Kidney capillary endothelial cell (primary cell): ENCODE data around the gene GPR61.

Experiments used
- DNase-seq: peaks from one replicate; pipeline ENCODE4 v3.0.0-alpha.2; 2018; ENCODE audit warnings: low spot score

GPR61 gene

DNA sequence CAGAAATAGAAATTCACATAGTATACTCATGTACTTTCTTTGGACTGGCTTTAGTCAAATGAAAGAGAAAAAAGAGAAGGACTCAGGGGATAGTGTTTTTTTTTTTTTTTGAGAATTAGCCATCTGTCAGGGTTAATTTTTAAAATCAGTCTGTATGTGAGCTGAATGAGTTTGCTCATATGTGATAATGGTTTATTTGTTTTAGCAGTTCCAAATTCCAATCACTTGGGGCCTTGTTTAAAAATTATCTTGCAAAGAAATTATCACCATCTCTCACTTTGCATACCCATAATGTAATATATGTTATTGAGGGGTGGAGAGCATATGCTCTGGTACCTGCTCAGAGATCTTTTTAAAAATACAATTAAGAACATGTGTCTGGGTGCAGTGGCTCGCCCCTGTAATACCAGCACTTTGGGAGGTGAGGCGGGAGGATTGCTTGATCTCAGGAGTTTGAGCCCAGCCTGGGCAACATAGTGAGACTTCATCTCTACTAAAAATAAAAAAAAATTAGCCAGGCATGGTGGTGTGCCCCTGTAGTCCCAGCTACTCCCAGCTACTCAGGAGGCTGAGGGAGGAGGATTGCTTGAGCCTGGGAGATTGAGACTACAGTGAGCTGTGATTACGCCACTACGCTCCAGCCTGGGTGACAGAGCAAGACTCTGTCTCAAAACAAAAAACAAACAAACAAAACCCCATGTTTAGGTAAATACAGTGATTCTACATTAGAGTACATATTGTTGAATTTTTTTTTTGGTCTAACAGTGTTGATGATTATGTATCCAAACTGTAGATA lies 28.4 kb downstream of the GPR61 start:
- DNase-seq, result no peak

- no peak for DNase-seq
Observed at GRCh38 chr1:109569323-109569722, 29.7 kb downstream of the GPR61 start.

GRCh38 chr1:109570414-109570813 lies 30.7 kb downstream of the GPR61 start:
- DNase-seq, result no peak

- no peak for DNase-seq
Observed at GRCh38 chr1:109573785-109574184, 34.1 kb downstream of the GPR61 start.

DNA sequence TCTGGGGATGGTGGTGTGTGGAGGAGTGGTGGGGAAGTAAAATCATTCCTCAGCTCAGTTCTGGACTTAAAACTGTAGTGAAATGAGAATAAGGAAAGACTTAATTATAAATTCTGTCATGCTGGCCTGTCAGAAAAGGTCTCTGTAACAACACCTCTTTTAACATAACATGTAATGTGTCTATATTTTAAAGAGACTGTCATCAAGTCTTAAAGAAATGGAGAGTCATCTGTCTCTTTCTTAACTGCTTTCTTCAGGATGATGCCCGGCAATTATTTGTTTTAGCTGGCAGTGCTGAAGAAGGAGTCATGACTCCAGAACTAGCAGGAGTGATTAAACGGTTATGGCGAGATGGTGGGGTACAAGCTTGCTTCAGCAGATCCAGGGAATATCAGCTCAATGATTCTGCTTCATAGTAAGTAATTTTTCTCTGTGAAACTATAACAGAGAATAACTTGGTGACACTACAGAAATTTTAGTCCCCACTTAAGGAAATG lies 39.3 kb downstream of the GPR61 start:
- DNase-seq, result no peak

DNA sequence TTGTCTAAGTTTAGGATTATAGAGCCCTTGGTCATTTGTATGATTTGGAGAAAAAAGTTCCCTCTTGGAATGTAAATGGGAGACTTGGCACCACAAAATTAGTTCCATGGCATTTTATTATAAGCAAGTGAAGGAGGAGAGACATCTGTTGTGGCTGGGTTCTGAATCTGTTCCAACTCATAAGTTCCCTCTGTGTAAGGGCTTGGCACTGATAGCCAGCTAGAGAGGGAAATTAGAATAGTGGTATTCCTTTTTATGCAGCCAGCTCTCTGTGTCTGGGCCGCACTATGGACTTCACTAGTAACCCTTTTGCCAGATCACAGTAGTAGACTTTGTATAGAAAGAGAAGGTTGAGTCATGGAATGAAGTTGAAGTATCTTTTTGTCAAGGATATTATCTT lies 39.8 kb downstream of the GPR61 start:
- no peak for DNase-seq

DNA sequence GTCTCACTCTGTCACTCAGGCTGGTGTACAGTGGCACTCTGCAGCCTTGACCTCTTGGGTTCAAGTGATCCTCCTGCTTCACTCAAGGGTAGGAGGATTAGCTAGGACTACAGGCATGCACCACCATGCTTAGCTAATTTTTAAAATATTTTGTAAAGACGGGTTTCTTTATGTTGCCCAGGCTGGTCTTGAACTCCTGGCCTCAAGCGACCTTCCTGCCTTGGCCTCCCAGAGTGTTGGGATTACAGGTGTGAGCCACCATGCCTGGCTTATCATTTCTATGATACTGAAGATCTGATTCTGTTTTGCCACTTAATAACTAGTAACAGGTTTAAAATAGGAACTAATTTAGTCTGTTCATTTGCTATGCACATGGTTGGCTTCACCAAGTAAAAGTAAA lies 42.3 kb downstream of the GPR61 start:
- DNase-seq, result no peak

DNA sequence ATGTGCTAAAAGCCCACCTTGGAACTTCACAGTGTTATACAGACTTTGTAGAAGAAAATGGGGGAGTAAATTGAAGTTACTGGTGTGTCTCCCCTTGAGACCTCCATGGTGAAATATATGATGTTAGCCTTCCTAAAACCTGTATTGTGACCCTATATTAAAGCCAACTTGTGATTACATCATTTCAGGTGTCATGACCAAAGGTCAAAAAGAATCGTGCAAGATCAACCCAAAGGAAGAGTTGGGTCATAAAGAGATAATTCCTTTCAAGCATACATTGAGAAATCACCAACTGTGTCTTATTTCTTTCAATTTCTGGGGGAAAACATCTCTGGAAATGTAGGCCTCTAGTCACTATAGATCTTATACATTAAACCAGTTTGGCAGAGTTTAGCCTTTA lies 45.1 kb downstream of the GPR61 start:
- no peak for DNase-seq

DNA sequence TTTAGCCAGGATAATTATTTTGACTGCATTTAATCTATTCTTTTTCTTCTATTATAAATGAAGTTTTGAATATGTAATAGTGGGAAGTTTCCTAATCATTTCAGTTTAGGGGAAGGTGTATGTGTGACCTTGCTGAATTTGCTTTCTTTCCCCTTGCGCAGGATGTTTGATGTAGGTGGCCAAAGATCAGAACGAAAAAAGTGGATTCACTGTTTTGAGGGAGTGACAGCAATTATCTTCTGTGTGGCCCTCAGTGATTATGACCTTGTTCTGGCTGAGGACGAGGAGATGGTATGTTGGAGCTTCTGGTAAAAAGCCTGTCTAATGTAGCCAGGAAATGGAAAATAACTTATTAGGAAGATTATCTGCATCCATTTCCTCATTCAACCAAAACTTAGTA lies 46.4 kb downstream of the GPR61 start:
- no peak for DNase-seq

DNA sequence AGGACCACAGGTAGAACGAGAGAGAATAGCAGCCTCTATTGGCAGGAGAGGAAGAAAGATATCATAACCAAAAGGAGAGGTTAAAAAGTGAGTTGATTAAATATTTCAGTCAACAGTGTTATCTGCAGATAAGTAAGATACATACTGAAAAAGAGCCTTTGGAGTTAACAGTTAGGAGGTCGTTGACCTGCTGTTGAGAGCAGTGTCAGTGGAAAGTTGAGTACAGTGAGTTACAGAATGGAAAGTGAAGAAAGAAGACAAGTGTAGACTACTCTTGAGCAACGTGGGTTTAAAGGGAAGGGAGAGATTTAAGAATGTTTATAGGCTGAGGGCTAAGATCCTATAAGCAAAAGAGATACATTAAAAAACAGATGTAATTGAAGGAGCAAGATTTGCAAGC lies 49.5 kb downstream of the GPR61 start:
- no peak for DNase-seq

DNA sequence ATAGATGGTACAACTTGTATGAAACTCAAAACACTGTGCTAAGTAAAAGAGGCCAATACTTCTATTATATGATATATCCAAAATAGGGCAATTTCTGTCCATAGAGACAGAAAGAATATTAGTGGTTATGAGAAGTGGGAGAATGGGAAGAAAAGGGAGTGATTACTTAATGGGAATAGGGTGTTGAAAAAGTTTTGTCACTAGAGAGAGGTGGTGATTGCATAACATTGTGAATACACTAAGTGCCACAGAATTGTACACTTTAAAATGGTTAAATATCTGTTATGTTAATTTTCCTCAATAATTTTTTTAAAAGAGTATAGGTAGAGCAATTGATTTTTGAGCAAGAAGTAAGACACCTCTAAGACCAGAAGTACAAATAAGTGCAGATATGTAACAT lies 50.0 kb downstream of the GPR61 start:
- no peak for DNase-seq

- DNase-seq, result no peak
Observed at GRCh38 chr1:109592916-109593315, 53.2 kb downstream of the GPR61 start.

DNA sequence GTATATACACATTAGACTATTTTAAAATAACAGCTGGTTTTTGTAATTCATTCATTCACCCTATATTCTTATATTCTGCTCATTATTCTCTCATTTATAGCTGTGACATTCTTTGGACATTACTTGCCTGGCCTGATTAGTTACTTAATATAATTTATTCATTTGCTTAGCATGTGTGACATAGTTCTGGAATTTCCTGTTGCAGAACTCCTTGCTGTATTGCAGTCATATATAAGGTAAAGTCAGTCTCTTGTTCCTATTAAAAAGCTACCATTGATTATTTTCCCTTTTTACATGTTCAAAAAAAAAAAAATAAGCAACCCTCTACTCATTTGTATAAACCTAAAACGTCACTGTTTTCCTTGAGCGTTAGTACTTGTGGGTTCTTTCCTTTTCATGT lies 55.9 kb downstream of the GPR61 start:
- DNase-seq, result no peak
